Adipose tissue (tissue), 3 donors: ENCODE results near the gene SLC35F3. TPM values are rescaled to one million over a fixed set of nuclear protein-coding genes. Genes with fewer than 3 reads are reported as not detected.

Experiments used
- H3K27ac ChIP-seq: one replicate; pipeline ENCODE4 v1.5.1; 2013; ENCODE audit warnings: low read depth, low read length
- WGBS, 3 donors: extraction: QIAGEN DNeasy Blood & Tissue Kit; methylation state at CpG; one replicate each; pipeline ENCODE4 v1.1.7; 2013; 5-methylcytosine and 5-hydroxymethylcytosine counted together
- polyA plus RNA-seq, 3 donors: library from polyadenylated mRNA; stranded (reverse); fragments of 200-250 nt; gene quantifications; one replicate each; pipeline ENCODE4 v1.2.3, GENCODE V29; 2013
- donor health status: healthy with polysubstance abuse.
- donor health status: Bipolar disorder and iron deficiency.
- donor health status: healthy.

The SLC35F3 gene
- polyA plus RNA-seq, 3 donors = 0.03 to 4.0 TPM; not detected in 1

- no peak overlapping the region for H3K27ac ChIP-seq
These were observed 97.3 kb downstream of the SLC35F3 start for GRCh38 chr1:234001817-234002216.

- no peak overlapping the region for H3K27ac ChIP-seq
These were observed 100.1 kb downstream of the SLC35F3 start for GRCh38 chr1:234004591-234004990.

- 83 to 92% (median 89%) methylated on average over 1 of the region's 1 CpG for WGBS, 3 donors
- H3K27ac ChIP-seq = no peak overlapping the region
These were observed 103.2 kb downstream of the SLC35F3 start for GRCh38 chr1:234007684-234008083.

- no peak overlapping the region for H3K27ac ChIP-seq
These were observed 104.1 kb downstream of the SLC35F3 start for GRCh38 chr1:234008591-234008990.

- no peak overlapping the region for H3K27ac ChIP-seq
- 79 to 83% (median 81%) methylated on average over 1 of the region's 1 CpG for WGBS, 3 donors
These were observed 105.2 kb downstream of the SLC35F3 start for GRCh38 chr1:234009668-234010067.

- WGBS, 3 donors = 42 to 73% (median 47%) methylated on average over 3 of the region's 3 CpGs
- H3K27ac ChIP-seq = no peak overlapping the region
These were observed 109.7 kb downstream of the SLC35F3 start for GRCh38 chr1:234014208-234014607.

- WGBS, 3 donors = 93 to 96% (median 94%) methylated on average over 4 of the region's 4 CpGs
- H3K27ac ChIP-seq = no peak overlapping the region
These were observed 114.3 kb downstream of the SLC35F3 start for GRCh38 chr1:234018816-234019215.

GRCh38 chr1:234019387-234019786, 114.9 kb downstream of the SLC35F3 start:
- no peak overlapping the region for H3K27ac ChIP-seq
- 95% methylated on average over 2 of the region's 2 CpGs for whole genome bisulfite sequencing, 3 donors

GRCh38 chr1:234022302-234022701, 117.8 kb downstream of the SLC35F3 start:
- H3K27ac ChIP-seq = no peak overlapping the region
- WGBS, 3 donors = 90 to 92% (median 92%) methylated on average over 2 of the region's 2 CpGs

- WGBS, 3 donors = 84 to 93% (median 92%) methylated on average over 8 of the region's 8 CpGs
- no peak overlapping the region for H3K27ac ChIP-seq
These were observed 135.1 kb downstream of the SLC35F3 start for GRCh38 chr1:234039603-234040002.

GRCh38 chr1:234040446-234041317, 136.2 kb downstream of the SLC35F3 start:
- H3K27ac ChIP-seq = no peak overlapping the region
- 68 to 81% (median 75%) methylated on average over 9 of the region's 9 CpGs for WGBS, 3 donors

- no peak overlapping the region for H3K27ac ChIP-seq
- 68 to 89% (median 80%) methylated on average over 1 of the region's 1 CpG for WGBS, 3 donors
These were observed 139.6 kb downstream of the SLC35F3 start for GRCh38 chr1:234044079-234044478.

- no peak overlapping the region for H3K27ac ChIP-seq
These were observed 142.6 kb downstream of the SLC35F3 start for GRCh38 chr1:234047123-234047522.

GRCh38 chr1:234062166-234062565, 157.7 kb downstream of the SLC35F3 start:
- 56 to 70% (median 61%) methylated on average over 3 of the region's 3 CpGs for WGBS, 3 donors
- H3K27ac ChIP-seq = no peak overlapping the region

- 23 to 29% (median 24%) methylated on average over 17 of the region's 17 CpGs for WGBS, 3 donors
- no peak overlapping the region for H3K27ac ChIP-seq
These were observed 161.4 kb downstream of the SLC35F3 start for GRCh38 chr1:234065794-234066447.

GRCh38 chr1:234067581-234068337, 163.3 kb downstream of the SLC35F3 start:
- H3K27ac ChIP-seq = no peak overlapping the region
- WGBS, 3 donors = 73 to 77% (median 73%) methylated on average over 8 of the region's 8 CpGs

GRCh38 chr1:234069760-234070159, 165.3 kb downstream of the SLC35F3 start:
- H3K27ac ChIP-seq = no peak overlapping the region
- WGBS, 3 donors = 59 to 76% (median 69%) methylated on average over 3 of the region's 3 CpGs

- no peak overlapping the region for H3K27ac ChIP-seq
- 72 to 88% (median 87%) methylated on average over 3 of the region's 3 CpGs for WGBS, 3 donors
These were observed 168.3 kb downstream of the SLC35F3 start for GRCh38 chr1:234072793-234073192.

- 87 to 100% (median 96%) methylated on average over 1 of the region's 1 CpG for WGBS, 3 donors
- no peak overlapping the region for H3K27ac ChIP-seq
These were observed 173.7 kb downstream of the SLC35F3 start for GRCh38 chr1:234078143-234078542.
